GM18498 (cell line): ENCODE results near the gene SORCS2.

ENCODE experiments used
- ATAC-seq: cut with Tn5 transposase; IDR thresholded peaks from one replicate; pipeline ENCODE4 v1.9.1; 2021; ENCODE audit warnings: mild to moderate bottlenecking, moderate library complexity; ENCODE audit not compliant: unreplicated experiment

The SORCS2 gene

GRCh38 chr4:7422151-7422897 is 230.0 kb downstream of the SORCS2 start:
- no peak for ATAC-seq

- no peak for ATAC-seq
These were observed 230.5 kb downstream of the SORCS2 start for GRCh38 chr4:7422898-7423180.

- ATAC-seq: no peak
These were observed 231.1 kb downstream of the SORCS2 start for GRCh38 chr4:7423391-7423790.

GRCh38 chr4:7423801-7424552 is 231.6 kb downstream of the SORCS2 start:
- no peak for ATAC-seq

GRCh38 chr4:7424553-7425111 is 232.3 kb downstream of the SORCS2 start:
- ATAC-seq: no peak

GRCh38 chr4:7425124-7425523 is 232.8 kb downstream of the SORCS2 start:
- no peak for ATAC-seq

GRCh38 chr4:7425591-7426468 is 233.5 kb downstream of the SORCS2 start:
- ATAC-seq: no peak

- ATAC-seq: no peak
These were observed 234.3 kb downstream of the SORCS2 start for GRCh38 chr4:7426525-7427171.

GRCh38 chr4:7427361-7427760 is 235.0 kb downstream of the SORCS2 start:
- ATAC-seq: no peak

GRCh38 chr4:7427831-7428260 is 235.5 kb downstream of the SORCS2 start:
- ATAC-seq: no peak

GRCh38 chr4:7428261-7429068 is 236.1 kb downstream of the SORCS2 start:
- no peak for ATAC-seq

- no peak for ATAC-seq
These were observed 236.7 kb downstream of the SORCS2 start for GRCh38 chr4:7429069-7429416.

- no peak for ATAC-seq
These were observed 237.3 kb downstream of the SORCS2 start for GRCh38 chr4:7429601-7430078.

GRCh38 chr4:7430368-7430964 is 238.1 kb downstream of the SORCS2 start:
- no peak for ATAC-seq

GRCh38 chr4:7430965-7431695 is 238.8 kb downstream of the SORCS2 start:
- no peak for ATAC-seq

- ATAC-seq: no peak
These were observed 239.6 kb downstream of the SORCS2 start for GRCh38 chr4:7431696-7432530.

GRCh38 chr4:7432531-7433375 is 240.4 kb downstream of the SORCS2 start:
- ATAC-seq: no peak
